Neuronal stem cell (in vitro differentiated cells): Measurements from ENCODE around the gene IDH2.

Source experiments
- DNase-seq: peaks from one replicate; pipeline ENCODE4 v3.0.0-alpha.2; 2013; ENCODE audit warnings: low spot score
- H2AFZ ChIP-seq: one replicate; pipeline ENCODE4 v1.6.1; 2013; ENCODE audit warnings: mild to moderate bottlenecking, low read length, inconsistent platforms
- H2AK5ac ChIP-seq: 2 replicates; pipeline ENCODE4 v1.6.1; 2013; ENCODE audit warnings: low read depth, mild to moderate bottlenecking, inconsistent platforms, low read length, moderate library complexity, mixed read lengths
- H2BK120ac ChIP-seq: 2 replicates; pipeline ENCODE4 v1.6.1; 2013; ENCODE audit warnings: low read depth, mild to moderate bottlenecking, inconsistent platforms, low read length, moderate library complexity, mixed read lengths
- H2BK12ac ChIP-seq: one replicate; pipeline ENCODE4 v1.6.1; 2013; ENCODE audit warnings: low read length, inconsistent platforms
- H2BK15ac ChIP-seq: 2 replicates; pipeline ENCODE4 v1.6.1; 2013; ENCODE audit warnings: mild to moderate bottlenecking, low read length, inconsistent platforms, mixed read lengths
- H2BK5ac ChIP-seq: one replicate; pipeline ENCODE4 v1.6.1; 2013; ENCODE audit warnings: inconsistent platforms, mild to moderate bottlenecking, low read length, moderate library complexity
- H3K14ac ChIP-seq: one replicate; pipeline ENCODE4 v1.6.1; 2013; ENCODE audit warnings: low read length, inconsistent platforms
- H3K18ac ChIP-seq: 2 replicates; pipeline ENCODE4 v1.6.1; 2013; ENCODE audit warnings: low read length, inconsistent platforms
- H3K23ac ChIP-seq: 2 replicates; pipeline ENCODE4 v1.6.1; 2013; ENCODE audit warnings: low read depth, mild to moderate bottlenecking, mixed read lengths, low read length, inconsistent platforms; ENCODE audit not compliant: poor library complexity
- H3K27ac ChIP-seq: replicated peaks from 3 replicates; pipeline ENCODE4 v1.5.1; 2013; ENCODE audit warnings: low read length, inconsistent platforms
- H3K27me3 ChIP-seq, 3 experiments: 2 replicates each; pipeline ENCODE4 v1.6.1; 2013; ENCODE audit warnings: low read length in 3 of 3, mild to moderate bottlenecking in 2 of 3, inconsistent platforms in 1 of 3, low read depth in 1 of 3, mixed read lengths in 1 of 3, moderate library complexity in 1 of 3; ENCODE audit not compliant: control insufficient read depth in 3 of 3, insufficient read depth in 3 of 3
- H3K36me3 ChIP-seq, 2 donors: replicated peaks in 1 of 2; 2 replicates each; pipeline ENCODE4 v1.6.1; 2013; ENCODE audit warnings: low read length in 2 of 2; ENCODE audit not compliant: control insufficient read depth in 2 of 2, insufficient read depth in 2 of 2
- H3K4ac ChIP-seq: 2 replicates; pipeline ENCODE4 v1.6.1; 2013; ENCODE audit warnings: inconsistent platforms, mild to moderate bottlenecking, low read length, moderate library complexity
- H3K4me1 ChIP-seq, 2 donors: 1 replicate in 1 of 2; 2 replicates in 1 of 2; pipeline ENCODE4 v1.6.1; 2013; ENCODE audit warnings: low read length in 2 of 2, low read depth in 1 of 2; ENCODE audit not compliant: control insufficient read depth in 2 of 2, insufficient read depth in 1 of 2
- H3K4me2 ChIP-seq: one replicate; pipeline ENCODE4 v1.6.1; 2013; ENCODE audit warnings: mild to moderate bottlenecking, low read length, inconsistent platforms; ENCODE audit not compliant: insufficient read depth, poor library complexity, severe bottlenecking
- H3K4me3 ChIP-seq, 2 donors: 2 replicates each; pipeline ENCODE4 v1.5.1; 2013; ENCODE audit warnings: low read length in 2 of 2, mild to moderate bottlenecking in 2 of 2, inconsistent platforms in 1 of 2, moderate library complexity in 1 of 2
- H3K79me1 ChIP-seq: one replicate; pipeline ENCODE4 v1.6.1; 2013; ENCODE audit warnings: low read depth, mild to moderate bottlenecking, inconsistent platforms, low read length, moderate library complexity
- H3K9ac ChIP-seq: one replicate; pipeline ENCODE4 v1.6.1; 2013; ENCODE audit warnings: mild to moderate bottlenecking, low read depth, low read length, inconsistent platforms; ENCODE audit not compliant: poor library complexity
- H3K9me3 ChIP-seq, 2 donors: replicated peaks in 1 of 2; 2 replicates each; pipeline versions ENCODE3 to v1.6.1; 2013; ENCODE audit warnings: low read length in 2 of 2, mild to moderate bottlenecking in 2 of 2, inconsistent platforms in 1 of 2, low read depth in 1 of 2, mixed read lengths in 1 of 2, moderate library complexity in 1 of 2; ENCODE audit not compliant: control insufficient read depth in 2 of 2, insufficient read depth in 1 of 2
- H4K8ac ChIP-seq: one replicate; pipeline ENCODE4 v1.6.1; 2013; ENCODE audit warnings: low read depth, mild to moderate bottlenecking, inconsistent platforms, low read length, moderate library complexity
- H4K91ac ChIP-seq: one replicate; pipeline ENCODE4 v1.6.1; 2013; ENCODE audit warnings: low read length, low read depth, mild to moderate bottlenecking, inconsistent platforms; ENCODE audit not compliant: poor library complexity
- WGBS, 2 donors: extraction: QIAGEN DNeasy Blood & Tissue Kit; methylation state at CpG; one replicate each; pipeline ENCODE4 v1.1.7; 2013; ENCODE audit warnings: missing lambda C conversion rate in 2 of 2, mixed read lengths in 1 of 2; ENCODE audit not compliant: insufficient read length in 2 of 2, insufficient replicate concordance in 1 of 2; ENCODE audit errors: extremely low coverage in 2 of 2; 5-methylcytosine and 5-hydroxymethylcytosine counted together

IDH2 gene

GRCh38 chr15:90067181-90067952 is 34.9 kb downstream of the IDH2 start:
- H3K9ac ChIP-seq = no peak overlapping the region
- H2BK120ac ChIP-seq = no peak overlapping the region
- H3K23ac ChIP-seq = peak overlapping the region; percentile 93
- H3K36me3 ChIP-seq = peaks cover 21 to 40% of the 10 kb centered on the region in 2 donors
- no peak overlapping the region for H2BK5ac ChIP-seq
- no peak overlapping the region for H3K4me2 ChIP-seq
- H2AK5ac ChIP-seq = peak overlapping the region; percentile 52
- no peak overlapping the region for H3K4me3 ChIP-seq
- H2BK12ac ChIP-seq = no peak overlapping the region
- no peaks in the 10 kb centered on the region for H3K9me3 ChIP-seq
- H3K27ac ChIP-seq = no peak overlapping the region
- no peak overlapping the region for H4K8ac ChIP-seq
- peaks cover 12% of the 10 kb centered on the region for H3K79me1 ChIP-seq
- H3K27me3 ChIP-seq = no peaks in the 10 kb centered on the region
- H3K18ac ChIP-seq = no peak overlapping the region
- H3K4me1 ChIP-seq = peaks cover 18 to 20% of the 10 kb centered on the region in 2 donors
- no peak overlapping the region for H2AFZ ChIP-seq
- no CpG with 5 or more reads among the region's 55 CpGs for WGBS, 2 donors
- H3K14ac ChIP-seq = no peak overlapping the region
- DNase-seq = no peak
- no peak overlapping the region for H4K91ac ChIP-seq
- H2BK15ac ChIP-seq = no peak overlapping the region
- H3K4ac ChIP-seq = no peak overlapping the region

GRCh38 chr15:90065682-90066049 is 36.6 kb downstream of the IDH2 start:
- H3K27ac ChIP-seq = no peak overlapping the region
- peaks cover 30 to 31% of the 10 kb centered on the region in 2 donors for H3K4me1 ChIP-seq
- no peak overlapping the region for H4K8ac ChIP-seq
- no peak overlapping the region for H3K14ac ChIP-seq
- no peak overlapping the region for H4K91ac ChIP-seq
- peaks cover 18% of the 10 kb centered on the region for H3K79me1 ChIP-seq
- no peaks in the 10 kb centered on the region for H3K9me3 ChIP-seq
- H2BK5ac ChIP-seq = no peak overlapping the region
- no peak overlapping the region for H3K9ac ChIP-seq
- no CpG with 5 or more reads among the region's 7 CpGs for WGBS, 2 donors
- H2AFZ ChIP-seq = no peak overlapping the region
- H3K18ac ChIP-seq = no peak overlapping the region
- H2BK120ac ChIP-seq = no peak overlapping the region
- H3K27me3 ChIP-seq = no peaks in the 10 kb centered on the region
- H3K4ac ChIP-seq = no peak overlapping the region
- no peak overlapping the region for H3K4me2 ChIP-seq
- no peak for DNase-seq
- H3K4me3 ChIP-seq = no peak overlapping the region
- H2BK15ac ChIP-seq = no peak overlapping the region
- no peak overlapping the region for H2BK12ac ChIP-seq
- H3K23ac ChIP-seq = peak overlapping the region; percentile 56
- peaks cover 17 to 33% of the 10 kb centered on the region in 2 donors for H3K36me3 ChIP-seq
- no peak overlapping the region for H2AK5ac ChIP-seq

- no peak overlapping the region for H4K8ac ChIP-seq
- H4K91ac ChIP-seq = no peak overlapping the region
- H3K14ac ChIP-seq = no peak overlapping the region
- no peak overlapping the region for H2BK12ac ChIP-seq
- no peak overlapping the region for H3K4me3 ChIP-seq
- DNase-seq = no peak
- no peaks in the 10 kb centered on the region for H3K27me3 ChIP-seq
- peak overlapping the region; percentile 53 for H2AK5ac ChIP-seq
- no CpG with 5 or more reads among the region's 30 CpGs for WGBS, 2 donors
- H3K27ac ChIP-seq = no peak overlapping the region
- peak overlapping the region; percentile 71 for H3K18ac ChIP-seq
- H2BK5ac ChIP-seq = no peak overlapping the region
- peak overlapping the region; percentile 30 for H3K9ac ChIP-seq
- H2BK120ac ChIP-seq = no peak overlapping the region
- no peak overlapping the region for H2BK15ac ChIP-seq
- H3K4me1 ChIP-seq = peaks cover 30 to 31% of the 10 kb centered on the region in 2 donors
- peaks cover 18% of the 10 kb centered on the region for H3K79me1 ChIP-seq
- H3K9me3 ChIP-seq = no peaks in the 10 kb centered on the region
- peak overlapping the region; percentile 56 for H3K23ac ChIP-seq
- no peak overlapping the region for H3K4me2 ChIP-seq
- no peak overlapping the region for H3K4ac ChIP-seq
- H3K36me3 ChIP-seq = peaks cover 17 to 30% of the 10 kb centered on the region in 2 donors
- H2AFZ ChIP-seq = no peak overlapping the region
Observed at GRCh38 chr15:90064911-90065681, 37.2 kb downstream of the IDH2 start.

GRCh38 chr15:90063770-90064247 is 38.5 kb downstream of the IDH2 start:
- no peak overlapping the region for H2AFZ ChIP-seq
- H3K23ac ChIP-seq = no peak overlapping the region
- H2AK5ac ChIP-seq = peak overlapping the region; percentile 53
- no peak for DNase-seq
- H3K27ac ChIP-seq = peak overlapping the region; percentile 5
- no peak overlapping the region for H3K9ac ChIP-seq
- H3K27me3 ChIP-seq = no peaks in the 10 kb centered on the region
- H3K4me2 ChIP-seq = no peak overlapping the region
- H3K18ac ChIP-seq = peak overlapping the region; percentile 85
- H3K4me3 ChIP-seq = no peak overlapping the region
- H3K4ac ChIP-seq = no peak overlapping the region
- H4K8ac ChIP-seq = no peak overlapping the region
- H3K79me1 ChIP-seq = peaks cover 25% of the 10 kb centered on the region
- H3K14ac ChIP-seq = no peak overlapping the region
- no peak overlapping the region for H2BK12ac ChIP-seq
- H3K36me3 ChIP-seq = peaks cover 12 to 20% of the 10 kb centered on the region in 2 donors
- H2BK15ac ChIP-seq = peak overlapping the region; percentile 11
- peaks cover 30 to 37% of the 10 kb centered on the region in 2 donors for H3K4me1 ChIP-seq
- peaks cover 0 to 2% of the 10 kb centered on the region in 2 donors for H3K9me3 ChIP-seq
- no peak overlapping the region for H4K91ac ChIP-seq
- no CpG with 5 or more reads among the region's 11 CpGs for WGBS, 2 donors
- H2BK5ac ChIP-seq = no peak overlapping the region
- no peak overlapping the region for H2BK120ac ChIP-seq
